ENCODE data around the gene RFX2. TPM values are rescaled to one million over a fixed set of nuclear protein-coding genes. Genes with fewer than 3 reads are reported as not detected.
A peak's percentile ranks its signal among the peaks of the same experiment; 100 is the strongest.

Gene RFX2
- total and polyA plus RNA-seq, 4 donors, result 13.1 to 54.2 (median 20.0) TPM

GRCh38 chr19:6141217-6141616 lies 30.9 kb upstream of the RFX2 start:
- no peaks in the 10 kb centered on the region for H3K4me1 ChIP-seq (ENCODE audit: control insufficient read depth in 5 of 5, insufficient read depth in 5 of 5, low read length in 5 of 5)
- 76 to 87% methylated on average over 1 of the region's 1 CpG for WGBS, 2 donors

GRCh38 chr19:6138511-6138910 lies 28.2 kb upstream of the RFX2 start:
- H3K4me1 ChIP-seq (ENCODE audit: control insufficient read depth in 5 of 5, insufficient read depth in 5 of 5, low read length in 5 of 5), result no peaks in the 10 kb centered on the region
- WGBS, 2 donors, result 33 to 42% methylated on average over 1 of the region's 2 CpGs
- no peak overlapping the region for H3K4me3 ChIP-seq
- TF ChIP-seq CTCF (IDR thresholded peaks at IDR 0.05; ENCODE audit: control extremely low read depth, extremely low read depth), result no peak
- H3K27ac ChIP-seq (ENCODE audit: low read depth in 1 of 2, low read length in 1 of 2), result no peak overlapping the region
- no peaks in the 10 kb centered on the region for H3K36me3 ChIP-seq (ENCODE audit: control insufficient read depth in 4 of 4, insufficient read depth in 4 of 4, low read length in 4 of 4)
- H3K27me3 ChIP-seq (ENCODE audit: control insufficient read depth in 3 of 3, insufficient read depth in 3 of 3, low read length in 2 of 3), result no peaks in the 10 kb centered on the region
- no peak overlapping the region for H3K9ac ChIP-seq (ENCODE audit: insufficient read depth in 1 of 2, low read length in 2 of 2)
- peaks cover 0 to 2% (median 0%) of the 10 kb centered on the region in 4 donors for H3K9me3 ChIP-seq (ENCODE audit: control insufficient read depth in 4 of 4, insufficient read depth in 3 of 4, low read length in 3 of 4)
- ATAC-seq (ENCODE audit: insufficient read depth, low FRiP score) (no peak), DNase-seq (no peak)

More at GRCh38 chr19:6141217-6141616, 30.9 kb upstream of the RFX2 start:
- DNase-seq (no peak), ATAC-seq (ENCODE audit: insufficient read depth, low FRiP score) (no peak)
- Histone ChIP-seq H3K9ac (ENCODE audit: insufficient read depth in 1 of 2, low read length in 2 of 2) (no peak overlapping the region), H3K4me3 (no peak overlapping the region), H3K9me3 (ENCODE audit: control insufficient read depth in 4 of 4, insufficient read depth in 3 of 4, low read length in 3 of 4) (peaks cover 0 to 2% (median 0%) of the 10 kb centered on the region in 4 donors), H3K27ac (ENCODE audit: low read depth in 1 of 2, low read length in 1 of 2) (no peak overlapping the region), H3K27me3 (ENCODE audit: control insufficient read depth in 3 of 3, insufficient read depth in 3 of 3, low read length in 2 of 3) (no peaks in the 10 kb centered on the region), H3K36me3 (ENCODE audit: control insufficient read depth in 4 of 4, insufficient read depth in 4 of 4, low read length in 4 of 4) (no peaks in the 10 kb centered on the region)
- TF ChIP-seq CTCF (IDR thresholded peaks at IDR 0.05; ENCODE audit: control extremely low read depth, extremely low read depth), result no peak

- H3K9me3 ChIP-seq (ENCODE audit: control insufficient read depth in 4 of 4, insufficient read depth in 3 of 4, low read length in 3 of 4), result peaks cover 0 to 2% (median 0%) of the 10 kb centered on the region in 4 donors
- no peak for TF ChIP-seq CTCF (IDR thresholded peaks at IDR 0.05; ENCODE audit: control extremely low read depth, extremely low read depth)
- no peak overlapping the region for H3K4me3 ChIP-seq
- no peaks in the 10 kb centered on the region for H3K4me1 ChIP-seq (ENCODE audit: control insufficient read depth in 5 of 5, insufficient read depth in 5 of 5, low read length in 5 of 5)
- H3K36me3 ChIP-seq (ENCODE audit: control insufficient read depth in 4 of 4, insufficient read depth in 4 of 4, low read length in 4 of 4), result no peaks in the 10 kb centered on the region
- DNase-seq (peak in 1 of 3 donors; percentile 7), ATAC-seq (ENCODE audit: insufficient read depth, low FRiP score) (no peak)
- no peak overlapping the region for H3K27ac ChIP-seq (ENCODE audit: low read depth in 1 of 2, low read length in 1 of 2)
- H3K9ac ChIP-seq (ENCODE audit: insufficient read depth in 1 of 2, low read length in 2 of 2), result no peak overlapping the region
- 58 to 60% methylated on average over 7 of the region's 7 CpGs for WGBS, 2 donors
- no peaks in the 10 kb centered on the region for H3K27me3 ChIP-seq (ENCODE audit: control insufficient read depth in 3 of 3, insufficient read depth in 3 of 3, low read length in 2 of 3)
Observed at GRCh38 chr19:6138066-6138465, 27.8 kb upstream of the RFX2 start.

- 94 to 96% methylated on average over 5 of the region's 5 CpGs for WGBS, 2 donors
- Histone ChIP-seq H3K4me1 (ENCODE audit: control insufficient read depth in 5 of 5, insufficient read depth in 5 of 5, low read length in 5 of 5) (no peaks in the 10 kb centered on the region), H3K9ac (ENCODE audit: insufficient read depth in 1 of 2, low read length in 2 of 2) (no peak overlapping the region), H3K9me3 (ENCODE audit: control insufficient read depth in 4 of 4, insufficient read depth in 3 of 4, low read length in 3 of 4) (peaks cover 0 to 2% (median 0%) of the 10 kb centered on the region in 4 donors), H3K27me3 (ENCODE audit: control insufficient read depth in 3 of 3, insufficient read depth in 3 of 3, low read length in 2 of 3) (no peaks in the 10 kb centered on the region), H3K36me3 (ENCODE audit: control insufficient read depth in 4 of 4, insufficient read depth in 4 of 4, low read length in 4 of 4) (no peaks in the 10 kb centered on the region), H3K4me3 (no peak overlapping the region), H3K27ac (ENCODE audit: low read depth in 1 of 2, low read length in 1 of 2) (no peak overlapping the region)
- ATAC-seq (ENCODE audit: insufficient read depth, low FRiP score) (no peak), DNase-seq (no peak)
- TF ChIP-seq CTCF (IDR thresholded peaks at IDR 0.05; ENCODE audit: control extremely low read depth, extremely low read depth), result no peak
Observed at GRCh38 chr19:6133231-6133630, 22.9 kb upstream of the RFX2 start.
